NOMO-1 treated with DMSO at 0.1 percent for 48 hours (cell line): ENCODE data around the gene OR10A3.
"Not testable (repeated sequence)": the region's sequence is repeated elsewhere in the genome, so short reads cannot be mapped to it uniquely, and the experiment has no call there.

ENCODE experiments used
- DNase-seq: peaks from one replicate; lab custom pipeline; 2025; ENCODE audit not compliant: unreplicated experiment; lab: John Stamatoyannopoulos, UW

Gene OR10A3, protein sequence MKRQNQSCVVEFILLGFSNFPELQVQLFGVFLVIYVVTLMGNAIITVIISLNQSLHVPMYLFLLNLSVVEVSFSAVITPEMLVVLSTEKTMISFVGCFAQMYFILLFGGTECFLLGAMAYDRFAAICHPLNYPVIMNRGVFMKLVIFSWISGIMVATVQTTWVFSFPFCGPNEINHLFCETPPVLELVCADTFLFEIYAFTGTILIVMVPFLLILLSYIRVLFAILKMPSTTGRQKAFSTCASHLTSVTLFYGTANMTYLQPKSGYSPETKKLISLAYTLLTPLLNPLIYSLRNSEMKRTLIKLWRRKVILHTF

DNA sequence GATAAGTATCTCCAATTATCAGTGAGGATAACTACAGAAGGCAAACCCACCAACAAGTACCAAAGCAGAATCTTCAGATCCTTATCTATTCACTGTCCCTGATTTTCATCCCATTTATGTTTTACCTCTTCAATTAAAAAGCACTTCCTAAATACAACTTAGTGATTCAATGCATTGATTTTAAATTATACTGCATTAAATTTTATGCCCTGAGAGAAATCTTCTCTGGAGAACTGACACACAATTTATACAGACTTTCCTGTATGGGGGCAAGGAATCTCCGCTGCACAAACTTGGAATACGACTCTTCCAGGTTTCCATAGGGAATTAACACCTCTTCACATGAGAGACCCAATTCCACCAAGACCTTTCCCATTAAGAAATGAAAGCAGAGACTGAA lies at the start of gene OR10A3:
OR10A3 (minus strand) TSS at position 101 of the 400 bp plus-strand sequence. CDS start 2,188 bp downstream, outside the sequence.
- DNase-seq: no peak

DNA sequence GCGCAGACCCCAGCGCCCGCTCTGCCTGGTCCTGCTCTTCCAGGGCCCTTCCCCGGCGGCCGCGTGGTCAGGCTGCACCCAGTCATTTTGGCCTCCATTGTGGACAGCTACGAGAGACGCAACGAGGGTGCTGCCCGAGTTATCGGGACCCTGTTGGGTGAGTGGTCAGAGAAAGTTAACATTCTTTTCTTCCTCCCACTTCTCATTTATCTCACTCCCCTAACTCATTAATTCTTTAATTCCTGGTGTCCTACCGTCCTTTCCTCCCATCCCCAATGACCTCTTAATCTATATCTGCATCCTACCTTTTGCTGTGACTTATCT lies 46.0 kb upstream of the OR10A3 start:
- DNase-seq: not testable (repeated sequence)

DNA sequence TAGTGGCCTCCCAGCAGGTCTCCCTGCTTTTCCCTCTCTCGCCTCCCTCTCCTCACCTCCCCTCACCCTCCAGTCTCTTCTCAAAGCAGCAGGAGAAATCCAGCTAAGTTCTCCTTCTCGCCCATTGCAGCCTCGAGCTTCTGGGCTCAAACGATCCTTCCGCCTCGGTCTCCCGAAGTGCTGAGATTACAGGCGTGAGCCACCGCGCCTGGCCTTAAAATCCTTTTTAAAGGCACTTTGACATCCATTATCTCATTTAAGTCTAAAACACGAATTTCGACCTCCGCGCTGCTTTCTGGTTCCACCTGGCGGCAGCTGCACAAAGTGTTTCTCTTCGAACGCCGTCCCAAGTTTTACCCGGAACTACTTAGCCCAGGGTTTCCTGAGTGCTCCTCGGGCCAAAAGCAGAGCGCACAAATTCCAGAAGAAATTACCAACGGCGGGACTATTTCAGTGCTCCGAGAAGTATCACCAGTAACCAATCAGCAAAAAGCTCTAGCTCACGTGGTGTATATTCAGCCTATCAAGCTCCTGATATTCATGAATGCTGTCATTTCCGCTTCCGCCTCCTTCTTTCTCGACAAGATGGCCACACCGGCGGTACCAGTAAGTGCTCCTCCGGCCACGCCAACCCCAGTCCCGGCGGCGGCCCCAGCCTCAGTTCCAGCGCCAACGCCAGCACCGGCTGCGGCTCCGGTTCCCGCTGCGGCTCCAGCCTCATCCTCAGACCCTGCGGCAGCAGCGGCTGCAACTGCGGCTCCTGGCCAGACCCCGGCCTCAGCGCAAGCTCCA lies 45.5 kb upstream of the OR10A3 start, which contains the start of gene EIF3F:
EIF3F (plus strand) TSS at position 570 of the 792 bp plus-strand sequence; CDS start at position 586, 16 bp downstream.
- DNase-seq: peak; percentile 99

DNA sequence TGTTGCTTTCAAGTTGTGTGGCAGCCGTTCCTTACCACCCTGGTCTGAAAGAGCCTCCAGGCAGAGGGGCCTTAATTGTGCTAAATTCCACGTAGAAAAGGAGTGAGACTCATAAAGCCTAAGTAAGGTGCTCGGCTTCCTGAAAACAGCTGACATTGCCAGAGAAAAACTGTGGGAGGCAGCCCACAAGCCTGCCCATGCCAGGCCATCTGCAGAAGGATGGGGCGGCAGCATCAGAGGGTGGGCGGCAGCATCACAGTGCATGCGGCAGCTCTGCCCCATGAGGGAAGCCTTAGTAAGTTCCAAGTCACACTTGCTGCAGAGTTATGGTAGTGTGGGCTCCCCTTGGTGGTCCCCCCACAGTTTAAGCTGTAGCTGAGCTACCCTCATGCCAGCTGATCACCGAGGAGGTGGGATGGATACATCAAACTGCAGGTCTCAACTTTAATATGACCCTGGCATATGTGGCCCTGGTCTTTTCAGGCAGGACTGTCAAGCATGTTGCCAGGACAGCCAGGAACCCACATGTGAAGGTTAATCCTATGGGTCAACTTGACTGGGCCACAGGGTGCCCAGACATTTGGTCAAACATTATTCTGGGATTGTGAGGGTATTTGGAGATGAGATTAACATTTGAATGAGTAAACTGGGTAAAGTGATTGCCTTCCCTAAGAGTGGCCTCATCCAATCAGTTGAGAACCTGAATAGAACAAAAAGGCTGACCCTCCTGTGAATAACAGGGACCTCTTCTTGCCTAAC lies 42.5 kb upstream of the OR10A3 start:
- no peak for DNase-seq

DNA sequence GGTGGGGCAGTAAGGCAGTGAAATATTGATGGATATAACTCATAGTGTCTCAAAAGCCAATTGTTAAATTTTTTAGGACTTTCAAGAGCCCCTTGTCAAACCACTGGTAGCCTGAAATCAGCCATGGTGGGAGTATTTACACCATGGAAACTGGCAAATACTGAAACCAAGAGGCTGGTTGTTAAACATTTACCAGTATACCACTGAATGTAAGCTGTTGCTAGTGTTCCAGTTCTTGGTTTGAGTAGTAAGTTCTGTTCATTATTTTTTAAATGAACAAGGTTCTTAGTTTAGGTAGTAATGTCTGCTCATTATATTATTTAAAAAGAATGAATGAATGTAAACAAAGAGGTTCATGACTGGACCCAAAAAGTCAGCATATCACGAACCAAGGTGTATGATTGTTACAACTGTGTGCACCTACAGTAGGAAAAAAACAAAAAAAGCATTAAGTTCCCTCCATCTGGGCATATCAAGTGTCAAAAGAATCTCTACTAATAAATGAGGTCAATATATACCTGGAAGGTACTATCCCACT lies 41.1 kb upstream of the OR10A3 start:
- DNase-seq: no peak

DNA sequence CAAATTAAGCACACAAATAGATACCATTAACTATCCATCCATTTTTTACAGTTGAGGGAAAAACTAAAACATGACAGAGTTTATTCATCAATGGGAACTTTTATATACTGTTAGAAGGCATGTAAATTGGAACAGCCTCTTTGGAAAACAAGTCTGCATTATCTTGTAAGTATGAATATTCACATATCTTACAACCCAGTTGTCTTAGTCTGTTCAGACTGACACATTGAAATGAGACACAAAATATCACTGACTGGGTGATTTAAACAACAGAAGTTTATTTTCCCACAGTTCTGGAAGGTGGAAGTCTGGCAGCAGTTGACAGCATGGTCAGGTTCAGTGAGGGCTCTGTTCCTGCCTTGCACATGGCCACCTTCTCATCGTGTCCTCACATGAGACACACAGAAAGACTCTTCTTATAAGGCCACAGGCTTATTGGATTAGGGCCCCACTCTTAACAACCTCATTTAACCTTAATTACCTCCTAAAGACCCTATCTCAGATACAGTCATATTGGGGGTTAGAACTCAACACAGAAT lies 40.2 kb upstream of the OR10A3 start:
- DNase-seq: no peak

DNA sequence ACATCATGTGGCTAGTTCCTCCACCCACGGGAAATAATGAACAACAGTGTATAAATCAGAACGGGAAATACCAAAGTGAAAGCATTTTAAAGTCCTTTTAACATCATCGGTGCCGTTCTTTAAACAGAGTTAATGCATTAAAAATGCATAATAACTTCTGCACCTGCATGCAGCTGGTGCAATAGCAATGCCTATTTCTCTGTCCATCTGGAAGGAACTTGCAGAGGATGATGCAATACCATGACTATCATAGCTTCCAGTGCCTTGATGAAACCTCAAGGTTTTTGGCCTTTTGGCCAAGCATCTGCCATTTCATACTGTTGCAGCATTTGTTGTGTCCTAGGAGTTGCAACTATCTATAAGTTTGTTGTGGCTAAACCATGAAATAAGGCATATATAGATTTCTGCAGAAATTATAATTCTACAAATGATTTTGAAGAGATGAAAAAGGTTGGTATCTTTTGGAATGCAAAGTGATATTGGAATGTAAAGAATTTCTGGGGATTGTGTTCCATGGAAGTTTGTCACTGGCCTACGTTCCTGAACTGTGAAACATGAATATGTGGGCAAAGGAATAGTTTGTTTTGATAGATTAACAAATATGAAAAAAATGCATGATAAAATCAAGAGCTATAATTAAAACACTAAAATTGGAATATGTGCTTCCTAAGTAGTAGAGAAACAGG lies 35.9 kb upstream of the OR10A3 start:
- DNase-seq: peak; percentile 0

DNA sequence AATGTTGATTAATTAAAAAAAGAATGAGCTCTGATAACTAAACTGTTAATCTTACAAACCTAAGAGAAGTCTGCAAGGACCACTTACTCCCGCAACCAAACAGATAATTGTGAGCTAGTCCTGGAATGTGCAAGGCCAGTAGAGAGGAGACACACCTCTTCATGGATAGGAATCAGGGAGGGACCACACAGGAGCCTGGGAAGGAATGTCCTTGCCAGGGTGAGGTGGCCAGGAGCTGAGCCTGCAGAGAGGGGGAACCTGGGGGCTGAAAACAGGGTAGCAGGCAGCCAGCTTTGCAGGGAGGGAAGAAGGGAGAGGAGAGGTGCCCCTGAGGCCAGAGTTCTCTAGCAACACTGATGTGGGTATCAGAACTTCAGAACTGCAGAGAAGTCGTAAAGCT lies 33.2 kb upstream of the OR10A3 start:
- DNase-seq: no peak

DNA sequence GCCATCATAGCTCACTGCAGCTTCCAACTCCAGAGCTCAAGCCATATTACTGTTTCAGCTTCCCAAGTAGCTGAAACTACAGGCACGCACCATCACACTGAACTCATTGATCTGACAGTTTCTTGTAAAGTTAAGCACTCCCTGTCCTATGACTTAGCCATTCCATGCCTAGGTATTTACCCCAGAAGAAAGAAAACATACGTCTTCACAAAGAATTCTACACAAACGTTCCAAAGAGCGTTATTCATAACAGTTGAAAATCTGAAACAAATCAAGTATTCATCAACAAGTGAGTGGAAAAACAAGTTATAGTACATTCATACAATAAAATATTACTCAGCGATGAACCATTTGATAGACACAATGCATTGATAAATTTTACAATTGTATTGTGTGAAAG lies 31.5 kb upstream of the OR10A3 start:
- no peak for DNase-seq

DNA sequence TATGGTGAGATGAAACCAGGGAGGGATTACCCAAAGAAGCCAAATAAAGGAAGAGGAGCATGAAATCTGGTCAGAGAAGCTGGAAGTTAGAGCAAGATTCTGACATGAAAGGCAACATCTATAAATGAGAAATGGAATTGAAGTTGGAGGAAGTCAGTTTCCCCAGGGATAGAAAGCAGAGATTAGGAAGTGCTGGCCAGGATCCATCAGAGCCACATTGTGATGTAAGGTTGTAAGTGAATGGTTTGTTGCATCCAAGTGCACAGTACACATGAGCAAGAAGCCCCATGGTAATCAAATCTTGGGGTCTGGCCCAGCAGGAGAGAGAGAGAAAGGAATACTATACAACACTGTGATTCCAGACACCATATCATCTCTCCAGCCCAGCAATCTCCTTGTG lies 30.3 kb upstream of the OR10A3 start:
- DNase-seq: no peak

DNA sequence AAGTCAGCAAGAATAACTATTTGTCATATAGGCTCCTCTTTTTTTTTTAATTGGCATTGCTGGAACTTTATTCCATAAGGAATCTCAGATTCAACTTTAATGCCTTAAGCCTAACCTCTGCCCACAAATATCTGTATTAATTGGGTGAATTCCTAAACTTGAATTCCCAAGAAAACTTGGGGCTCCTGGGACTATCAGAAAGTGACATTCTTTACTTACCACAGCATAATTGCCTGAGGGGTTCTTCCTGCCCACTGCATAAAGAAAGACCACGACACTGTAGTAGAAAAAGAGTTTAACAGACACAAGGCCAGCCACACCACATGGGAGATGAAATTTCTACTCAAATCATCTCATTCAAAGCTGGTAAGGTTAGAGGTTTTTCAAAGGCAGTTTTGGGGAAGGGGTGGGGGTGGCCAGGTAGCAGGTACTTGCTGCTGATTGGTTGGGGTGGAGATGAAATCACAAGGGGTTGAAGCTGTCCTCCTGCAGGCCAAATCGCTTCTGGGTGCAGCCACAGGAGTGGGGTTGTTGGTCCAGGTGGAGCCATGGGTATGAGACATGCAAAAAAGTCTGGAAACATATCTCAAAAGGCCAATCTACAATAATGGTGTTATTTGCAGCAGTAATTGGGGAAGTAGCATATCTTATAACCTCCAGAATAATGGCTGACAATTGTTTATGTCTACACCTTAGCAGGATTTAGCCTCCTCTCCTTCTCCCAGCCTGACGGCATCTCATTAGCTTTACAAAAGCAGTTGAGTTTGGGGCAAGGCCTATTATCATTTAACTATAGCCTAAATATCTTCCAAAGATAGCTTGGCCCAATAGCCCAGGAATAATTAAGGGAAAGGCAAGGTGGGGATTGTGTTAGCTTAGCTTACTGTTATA lies 28.5 kb upstream of the OR10A3 start:
- no peak for DNase-seq

DNA sequence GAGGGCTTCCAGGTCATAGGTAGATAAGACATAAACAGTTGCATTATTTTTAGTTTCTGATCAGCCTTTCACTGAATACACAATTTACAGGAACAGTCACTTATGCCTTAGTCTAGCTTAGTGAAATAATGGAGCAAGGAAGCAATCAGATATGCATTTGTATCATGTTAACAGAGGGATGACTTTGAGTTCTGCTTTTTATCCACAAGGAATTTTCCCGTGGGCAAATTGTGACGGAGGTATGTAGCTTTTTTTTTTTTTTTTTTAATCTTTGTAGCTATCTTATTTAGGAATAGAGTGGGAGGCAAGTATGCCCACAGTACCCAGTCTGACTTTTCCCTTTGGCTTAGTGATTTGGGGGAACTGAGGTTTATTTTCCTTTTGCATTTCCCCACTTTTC lies 27.2 kb upstream of the OR10A3 start:
- DNase-seq: no peak

DNA sequence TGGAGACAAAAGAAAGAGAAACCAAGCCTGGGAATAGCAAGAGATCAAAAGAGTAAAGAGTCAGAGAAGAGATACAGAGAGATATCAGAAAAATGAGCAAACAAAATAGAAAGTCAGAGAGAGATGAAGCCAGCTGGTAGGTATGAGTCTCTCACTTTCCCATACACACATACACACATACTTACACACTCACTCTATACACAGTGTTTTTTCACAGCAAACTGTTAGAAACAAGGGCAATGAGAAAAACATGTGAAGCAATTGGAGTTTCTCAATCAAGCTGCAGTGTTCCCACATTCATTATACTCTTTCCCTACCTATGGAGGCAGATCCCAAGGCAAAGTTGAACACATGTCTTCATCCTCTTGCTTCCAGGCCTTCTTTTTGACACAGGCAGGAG lies 26.3 kb upstream of the OR10A3 start:
- DNase-seq: no peak

DNA sequence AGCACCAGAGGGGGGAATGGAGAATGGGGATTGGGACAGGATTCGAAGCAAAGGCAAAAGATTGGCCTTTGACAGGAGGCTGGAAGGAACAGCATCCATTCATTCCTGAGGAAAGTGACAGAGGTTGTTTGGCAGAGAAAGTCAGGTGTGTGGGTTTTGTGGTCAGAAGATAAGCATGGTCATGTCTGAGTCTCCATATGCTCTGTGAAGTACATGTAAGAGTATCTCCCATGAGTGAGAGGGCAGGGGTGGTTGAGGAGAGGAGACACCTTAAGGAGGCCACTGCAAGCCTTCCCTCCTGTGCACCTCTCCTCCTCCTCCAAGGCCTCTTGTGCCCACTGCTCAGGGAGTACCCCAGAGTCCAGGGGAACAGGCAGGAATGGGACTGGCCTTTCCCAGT lies 25.6 kb upstream of the OR10A3 start:
- DNase-seq: no peak

DNA sequence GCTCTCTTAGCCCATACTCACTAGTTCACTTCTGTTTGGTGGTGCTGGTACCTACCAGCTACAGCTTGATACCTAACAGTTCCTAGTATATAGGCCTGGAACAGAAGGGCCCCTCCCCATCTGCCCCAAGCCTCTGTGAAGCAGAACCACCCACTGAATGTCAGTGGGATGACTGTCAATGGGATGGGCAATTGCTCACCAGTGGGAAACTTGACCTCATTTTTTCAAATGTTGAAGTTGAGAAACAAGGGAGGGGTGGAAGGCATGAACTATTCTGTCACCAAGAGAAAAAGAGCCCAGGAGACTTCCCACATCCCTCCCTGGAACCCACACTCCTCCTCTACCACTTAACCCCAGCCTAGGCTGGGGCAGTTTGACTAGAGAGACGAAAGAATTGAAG lies 23.9 kb upstream of the OR10A3 start, which contains the start of gene NLRP10:
NLRP10 (minus strand) TSS at position 62 of the 400 bp plus-strand sequence. CDS start 1,952 bp downstream, outside the sequence.
- DNase-seq: no peak

DNA sequence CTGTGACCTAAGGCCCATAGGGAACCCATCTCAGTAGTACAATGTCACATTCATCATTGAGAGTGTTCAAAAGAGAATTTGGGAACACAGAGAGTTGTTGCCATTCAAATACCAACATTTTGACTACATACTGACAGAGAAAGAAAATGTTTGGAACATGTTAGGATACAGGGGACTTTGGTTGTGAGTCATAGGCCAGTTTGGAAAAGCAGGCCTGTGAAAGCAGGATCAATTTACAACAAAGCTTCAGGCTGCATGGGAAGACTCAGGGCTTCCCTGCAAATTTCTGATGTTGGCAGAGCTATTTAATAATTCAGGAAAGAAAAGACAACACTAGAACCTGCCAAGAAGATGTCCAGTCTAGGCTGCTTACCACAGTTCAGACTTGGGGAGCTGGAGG lies 23.4 kb upstream of the OR10A3 start:
- DNase-seq: no peak

DNA sequence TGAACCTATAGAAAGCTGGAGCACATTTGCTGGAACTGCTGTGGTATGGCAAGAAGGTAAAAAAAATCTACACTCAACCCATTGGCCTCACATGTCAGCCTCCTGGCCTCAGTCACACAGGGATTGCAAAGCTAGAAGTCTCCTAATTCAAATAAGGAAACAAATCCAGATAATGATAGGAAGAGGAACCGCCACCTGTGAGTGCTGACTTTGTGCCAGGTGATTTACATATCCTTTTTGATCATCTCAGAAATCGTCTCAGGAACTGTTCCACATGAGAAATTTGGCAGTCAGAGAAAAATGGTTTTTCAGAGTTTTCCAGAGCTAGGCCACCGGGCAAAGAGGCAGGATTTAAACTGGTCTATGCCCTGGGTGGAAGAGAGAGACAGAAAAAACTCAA lies 22.8 kb upstream of the OR10A3 start:
- DNase-seq: no peak

DNA sequence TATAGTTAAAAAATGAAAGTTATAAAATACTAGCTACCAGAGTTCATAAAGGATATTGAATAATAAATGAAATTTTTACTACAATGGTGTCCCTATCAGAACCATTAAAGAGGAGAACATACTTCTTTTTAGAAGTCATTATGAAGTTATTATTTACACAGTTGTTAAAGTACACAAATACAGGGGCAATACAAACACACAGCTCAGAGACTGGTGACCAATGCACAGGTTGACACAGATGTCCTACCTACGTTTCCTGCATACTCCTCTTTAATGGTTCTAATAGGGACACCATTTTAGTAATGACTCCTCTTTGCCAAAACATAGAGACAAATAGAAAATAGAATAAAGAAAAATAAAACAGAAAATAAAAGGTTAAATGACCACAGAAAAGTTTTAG lies 13.7 kb upstream of the OR10A3 start:
- no peak for DNase-seq

DNA sequence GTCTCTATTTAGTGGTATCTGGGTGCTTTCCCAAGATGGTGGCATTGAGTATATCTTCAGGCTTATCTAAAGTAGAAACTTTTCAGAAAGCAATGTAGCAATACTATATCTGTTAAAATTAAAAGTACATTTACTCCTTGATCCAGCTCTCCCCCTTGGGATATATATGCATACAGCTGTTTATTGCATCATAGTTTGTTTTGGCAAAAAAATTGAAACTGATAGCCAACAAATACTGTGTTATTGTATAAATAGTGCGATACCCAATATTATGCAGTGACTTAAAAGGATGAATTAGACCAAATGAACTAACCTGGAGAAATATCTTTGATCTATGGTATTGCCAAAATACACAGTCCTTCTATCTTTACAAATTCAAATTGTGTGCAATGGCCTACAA lies 8.4 kb upstream of the OR10A3 start:
- DNase-seq: no peak

DNA sequence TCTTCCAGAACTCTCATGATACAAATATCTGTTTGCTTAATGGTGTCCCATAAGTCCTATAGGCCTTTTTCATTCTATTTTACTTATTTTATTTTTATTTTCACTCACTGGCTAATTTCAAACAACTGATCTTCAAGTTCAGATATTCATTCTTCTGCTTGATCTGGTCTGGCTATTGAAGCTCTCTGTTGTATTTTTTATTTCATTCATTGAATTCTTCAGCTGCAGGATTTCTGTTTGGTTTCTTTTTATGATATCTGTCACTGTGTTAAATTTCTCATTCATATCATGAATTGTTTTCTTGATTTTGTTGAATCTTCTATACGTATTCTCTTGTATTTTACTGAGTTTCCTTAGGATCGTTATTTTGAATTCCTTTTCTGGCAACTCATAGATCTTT lies 2.6 kb upstream of the OR10A3 start:
- no peak for DNase-seq
